ENCODE results near the gene CT45A2. TPM values are rescaled to one million over a fixed set of nuclear protein-coding genes. Genes with fewer than 3 reads are reported as not detected.
"Not testable (repeated sequence)": the region's sequence is repeated elsewhere in the genome, so short reads cannot be mapped to it uniquely, and the experiment has no call there.

CT45A2 gene
- under 1 TPM in 1 of 2 donors, not detected in 1; 0.31 TPM for total RNA-seq
- polyA plus RNA-seq (ENCODE audit: insufficient read depth, low read depth, low replicate concordance), result 0.37 TPM
- long read RNA-seq, donor 1, result 0 reads
- long read RNA-seq, donor 2, result 0 reads

DNA sequence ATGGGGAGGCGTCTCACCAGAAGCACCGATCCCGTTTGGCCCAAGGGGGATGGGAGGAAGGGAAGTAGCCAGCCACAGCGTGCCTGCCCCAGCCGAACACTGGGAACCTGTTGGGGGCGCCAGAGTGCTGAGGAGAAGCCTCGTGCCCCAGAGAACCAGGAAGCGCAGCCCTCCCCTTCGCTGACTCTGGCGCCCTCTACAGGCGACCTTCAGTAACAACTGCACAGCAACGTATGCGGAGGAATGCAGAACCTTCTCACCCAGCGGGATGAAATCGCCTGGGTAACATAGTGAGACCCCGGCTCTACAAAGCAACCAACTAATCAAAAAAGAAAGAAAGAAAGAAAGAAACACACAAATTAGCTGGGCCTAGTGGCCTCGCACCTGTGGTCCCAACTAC is at the start of gene CT45A2:
CT45A2 (minus strand) TSS at position 101 of the 400 bp plus-strand sequence. CDS start 3,747 bp downstream, outside the sequence.
- H3K27me3 ChIP-seq; H3K4me3 ChIP-seq; DNase-seq; H3K36me3 ChIP-seq (ENCODE audit: low read depth, missing control alignments); intact Hi-C loops (cut with DNase I; ENCODE audit: low total_unique reads); H3K27ac ChIP-seq; H3K9me3 ChIP-seq; H3K4me1 ChIP-seq: not testable (repeated sequence)
- no CpG with 5 or more reads among the region's 17 CpGs for WGBS, 2 donors

DNA sequence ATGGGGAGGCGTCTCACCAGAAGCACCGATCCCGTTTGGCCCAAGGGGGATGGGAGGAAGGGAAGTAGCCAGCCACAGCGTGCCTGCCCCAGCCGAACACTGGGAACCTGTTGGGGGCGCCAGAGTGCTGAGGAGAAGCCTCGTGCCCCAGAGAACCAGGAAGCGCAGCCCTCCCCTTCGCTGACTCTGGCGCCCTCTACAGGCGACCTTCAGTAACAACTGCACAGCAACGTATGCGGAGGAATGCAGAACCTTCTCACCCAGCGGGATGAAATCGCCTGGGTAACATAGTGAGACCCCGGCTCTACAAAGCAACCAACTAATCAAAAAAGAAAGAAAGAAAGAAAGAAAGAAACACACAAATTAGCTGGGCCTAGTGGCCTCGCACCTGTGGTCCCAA is 34.6 kb upstream of the CT45A2 start, which contains the start of gene CT45A8:
CT45A8 (minus strand) TSS at position 101 of the 400 bp plus-strand sequence. CDS start 3,755 bp downstream, outside the sequence.
- DNase-seq; H3K9me3 ChIP-seq; H3K4me1 ChIP-seq; H3K36me3 ChIP-seq (ENCODE audit: low read depth, missing control alignments); H3K27me3 ChIP-seq; H3K4me3 ChIP-seq; intact Hi-C loops (cut with DNase I; ENCODE audit: low total_unique reads); H3K27ac ChIP-seq: not testable (repeated sequence)
- no CpG with 5 or more reads among the region's 17 CpGs for WGBS, 2 donors

DNA sequence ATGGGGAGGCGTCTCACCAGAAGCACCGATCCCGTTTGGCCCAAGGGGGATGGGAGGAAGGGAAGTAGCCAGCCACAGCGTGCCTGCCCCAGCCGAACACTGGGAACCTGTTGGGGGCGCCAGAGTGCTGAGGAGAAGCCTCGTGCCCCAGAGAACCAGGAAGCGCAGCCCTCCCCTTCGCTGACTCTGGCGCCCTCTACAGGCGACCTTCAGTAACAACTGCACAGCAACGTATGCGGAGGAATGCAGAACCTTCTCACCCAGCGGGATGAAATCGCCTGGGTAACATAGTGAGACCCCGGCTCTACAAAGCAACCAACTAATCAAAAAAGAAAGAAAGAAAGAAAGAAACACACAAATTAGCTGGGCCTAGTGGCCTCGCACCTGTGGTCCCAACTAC is 17.4 kb upstream of the CT45A2 start, which contains the start of gene CT45A7:
CT45A7 (minus strand) TSS at position 101 of the 400 bp plus-strand sequence. CDS start 3,747 bp downstream, outside the sequence.
- H3K9me3 ChIP-seq; H3K27me3 ChIP-seq; H3K4me3 ChIP-seq; H3K4me1 ChIP-seq; intact Hi-C loops (cut with DNase I; ENCODE audit: low total_unique reads); DNase-seq; H3K36me3 ChIP-seq (ENCODE audit: low read depth, missing control alignments); H3K27ac ChIP-seq: not testable (repeated sequence)
- no CpG with 5 or more reads among the region's 17 CpGs for WGBS, 2 donors

DNA sequence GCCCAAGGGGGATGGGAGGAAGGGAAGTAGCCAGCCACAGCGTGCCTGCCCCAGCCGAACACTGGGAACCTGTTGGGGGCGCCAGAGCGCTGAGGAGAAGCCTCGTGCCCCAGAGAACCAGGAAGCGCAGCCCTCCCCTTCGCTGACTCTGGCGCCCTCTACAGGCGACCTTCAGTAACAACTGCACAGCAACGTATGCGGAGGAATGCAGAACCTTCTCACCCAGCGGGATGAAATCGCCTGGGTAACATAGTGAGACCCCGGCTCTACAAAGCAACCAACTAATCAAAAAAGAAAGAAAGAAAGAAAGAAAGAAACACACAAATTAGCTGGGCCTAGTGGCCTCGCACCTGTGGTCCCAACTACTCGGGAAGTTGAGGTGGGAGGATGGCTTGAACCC is 17.1 kb downstream of the CT45A2 start, which contains the start of gene CT45A6:
CT45A6 (minus strand) TSS at position 101 of the 400 bp plus-strand sequence. CDS start 3,794 bp downstream, outside the sequence.
- H3K27ac ChIP-seq; H3K36me3 ChIP-seq (ENCODE audit: low read depth, missing control alignments): not testable (repeated sequence)
- WGBS, 2 donors, result no CpG with 5 or more reads among the region's 16 CpGs

GRCh38 chrX:135785403-135785802 is 34.4 kb downstream of the CT45A2 start, which contains the start of gene CT45A5:
Gene CT45A5, minus strand, starts transcription at chrX:135785503. Its CDS starts 3,774 bp downstream, at chrX:135781729.
- H3K27me3 ChIP-seq; H3K4me1 ChIP-seq; H3K9me3 ChIP-seq; H3K36me3 ChIP-seq (ENCODE audit: low read depth, missing control alignments); intact Hi-C loops (cut with DNase I; ENCODE audit: low total_unique reads); DNase-seq; H3K27ac ChIP-seq; H3K4me3 ChIP-seq: not testable (repeated sequence)
- no CpG with 5 or more reads among the region's 16 CpGs for WGBS, 2 donors

More for the DNA sequence above, 17.1 kb downstream of the CT45A2 start, which contains the start of gene CT45A6:
- DNase-seq; H3K27me3 ChIP-seq; H3K4me1 ChIP-seq; H3K9me3 ChIP-seq; intact Hi-C loops (cut with DNase I; ENCODE audit: low total_unique reads); H3K4me3 ChIP-seq: not testable (repeated sequence)

GRCh38 chrX:135768091-135768490 is 51.7 kb downstream of the CT45A2 start, which contains the start of gene CT45A3:
Gene CT45A3, minus strand, starts transcription at chrX:135768191. Its CDS starts 3,747 bp downstream, at chrX:135764444.
- H3K36me3 ChIP-seq (ENCODE audit: low read depth, missing control alignments); H3K4me3 ChIP-seq; intact Hi-C loops (cut with DNase I; ENCODE audit: low total_unique reads); H3K27ac ChIP-seq; H3K9me3 ChIP-seq; H3K27me3 ChIP-seq; H3K4me1 ChIP-seq; DNase-seq: not testable (repeated sequence)
- no CpG with 5 or more reads among the region's 17 CpGs for WGBS, 2 donors

Other genes starting within 250 kb of the CT45A2 start
- 10 to 100 TPM in 1 of 2 donors, 1 to 10 TPM in 1; 6.6 to 11.9 TPM for gene CT45A1, start 106.4 kb downstream of the CT45A2 start, total RNA-seq
- gene CT45A1, start 106.4 kb downstream of the CT45A2 start, polyA plus RNA-seq (ENCODE audit: insufficient read depth, low read depth, low replicate concordance), result 8.3 TPM
- gene CT45A3, start 51.8 kb downstream of the CT45A2 start, total RNA-seq, result 10 to 100 TPM; 19.9 to 27.5 TPM
- gene CT45A3, start 51.8 kb downstream of the CT45A2 start, polyA plus RNA-seq (ENCODE audit: insufficient read depth, low read depth, low replicate concordance), result 20.7 TPM
- gene CT45A5, start 34.5 kb downstream of the CT45A2 start, total RNA-seq, result 1 to 10 TPM; 6.2 to 8.1 TPM
- gene CT45A5, start 34.5 kb downstream of the CT45A2 start, polyA plus RNA-seq (ENCODE audit: insufficient read depth, low read depth, low replicate concordance), result 6.7 TPM
- not detected for gene CT45A6, start 17.2 kb downstream of the CT45A2 start, total RNA-seq
- not detected for gene CT45A6, start 17.2 kb downstream of the CT45A2 start, polyA plus RNA-seq (ENCODE audit: insufficient read depth, low read depth, low replicate concordance)
- not detected for gene CT45A7, start 17.3 kb upstream of the CT45A2 start, total RNA-seq
- 0.83 TPM for gene CT45A7, start 17.3 kb upstream of the CT45A2 start, polyA plus RNA-seq (ENCODE audit: insufficient read depth, low read depth, low replicate concordance)
- gene CT45A8, start 34.5 kb upstream of the CT45A2 start, total RNA-seq, result under 1 TPM in 1 of 2 donors, not detected in 1; 0.31 TPM
- 0.37 TPM for gene CT45A8, start 34.5 kb upstream of the CT45A2 start, polyA plus RNA-seq (ENCODE audit: insufficient read depth, low read depth, low replicate concordance)
- not detected for gene CT45A9, start 51.8 kb upstream of the CT45A2 start, total RNA-seq
- not detected for gene CT45A9, start 51.8 kb upstream of the CT45A2 start, polyA plus RNA-seq (ENCODE audit: insufficient read depth, low read depth, low replicate concordance)
- 10 to 100 TPM; 17.7 to 27.9 TPM for gene CT45A10, start 73.4 kb upstream of the CT45A2 start, total RNA-seq
- 10.0 TPM for gene CT45A10, start 73.4 kb upstream of the CT45A2 start, polyA plus RNA-seq (ENCODE audit: insufficient read depth, low read depth, low replicate concordance)
- gene SAGE1, start 73.7 kb upstream of the CT45A2 start, total RNA-seq, result 1 to 10 TPM; 3.9 to 5.5 TPM
- gene SAGE1, start 73.7 kb upstream of the CT45A2 start, polyA plus RNA-seq (ENCODE audit: insufficient read depth, low read depth, low replicate concordance), result 5.3 TPM
- 10 to 100 TPM in 1 of 2 donors, 1 to 10 TPM in 1; 9.8 to 11.1 TPM for gene MMGT1, start 154.0 kb upstream of the CT45A2 start, total RNA-seq
- 8.8 TPM for gene MMGT1, start 154.0 kb upstream of the CT45A2 start, polyA plus RNA-seq (ENCODE audit: insufficient read depth, low read depth, low replicate concordance)
- 10 to 100 TPM; 18.3 to 19.9 TPM for gene SLC9A6, start 165.4 kb upstream of the CT45A2 start, total RNA-seq
- 13.0 TPM for gene SLC9A6, start 165.4 kb upstream of the CT45A2 start, polyA plus RNA-seq (ENCODE audit: insufficient read depth, low read depth, low replicate concordance)

Measured in testis (tissue), 5 donors.